Hematopoietic multipotent progenitor cell treated with erythropoietin and hydrocortisone succinate and interleukin-3 and kit ligand, for 17 days (in vitro differentiated cells): ENCODE data around the gene ADGRV1.

ENCODE experiments used
- DNase-seq: peaks from one replicate; pipeline ENCODE4 v3.0.0-alpha.2; 2015; ENCODE audit warnings: low spot score

The ADGRV1 gene

GRCh38 chr5:91137647-91138046 lies 579.0 kb downstream of the ADGRV1 start:
- no peak for DNase-seq

- DNase-seq: no peak
These were observed 581.1 kb downstream of the ADGRV1 start for GRCh38 chr5:91139572-91140200.

- no peak for DNase-seq
These were observed 582.1 kb downstream of the ADGRV1 start for GRCh38 chr5:91140657-91141056.

- DNase-seq: no peak
These were observed 583.0 kb downstream of the ADGRV1 start for GRCh38 chr5:91141642-91142041.

GRCh38 chr5:91142386-91142785 lies 583.8 kb downstream of the ADGRV1 start:
- DNase-seq: no peak

GRCh38 chr5:91142819-91143218 lies 584.2 kb downstream of the ADGRV1 start:
- DNase-seq: no peak

- no peak for DNase-seq
These were observed 585.2 kb downstream of the ADGRV1 start for GRCh38 chr5:91143840-91144239.

- no peak for DNase-seq
These were observed 586.1 kb downstream of the ADGRV1 start for GRCh38 chr5:91144491-91145332.

- DNase-seq: no peak
These were observed 586.7 kb downstream of the ADGRV1 start for GRCh38 chr5:91145333-91145620.

GRCh38 chr5:91146230-91146629 lies 587.6 kb downstream of the ADGRV1 start:
- no peak for DNase-seq

GRCh38 chr5:91146905-91147600 lies 588.5 kb downstream of the ADGRV1 start:
- DNase-seq: no peak

GRCh38 chr5:91150234-91150633 lies 591.6 kb downstream of the ADGRV1 start:
- no peak for DNase-seq

- DNase-seq: no peak
These were observed 592.0 kb downstream of the ADGRV1 start for GRCh38 chr5:91150636-91151035.

GRCh38 chr5:91151947-91152346 lies 593.4 kb downstream of the ADGRV1 start:
- DNase-seq: no peak

- DNase-seq: no peak
These were observed 595.7 kb downstream of the ADGRV1 start for GRCh38 chr5:91154338-91154737.

GRCh38 chr5:91155274-91155673 lies 596.7 kb downstream of the ADGRV1 start:
- no peak for DNase-seq

- DNase-seq: no peak
These were observed 597.6 kb downstream of the ADGRV1 start for GRCh38 chr5:91156242-91156641.

GRCh38 chr5:91158011-91158410 lies 599.4 kb downstream of the ADGRV1 start:
- no peak for DNase-seq

- DNase-seq: no peak
These were observed 601.0 kb downstream of the ADGRV1 start for GRCh38 chr5:91159647-91160046.

GRCh38 chr5:91160714-91161285 lies 602.2 kb downstream of the ADGRV1 start:
- no peak for DNase-seq

- DNase-seq: no peak
These were observed 604.2 kb downstream of the ADGRV1 start for GRCh38 chr5:91162534-91163381.

- DNase-seq: no peak
These were observed 605.8 kb downstream of the ADGRV1 start for GRCh38 chr5:91164424-91164823.
